IMR-90 (cell line): ENCODE measurements around the gene GKN2. TPM values are rescaled to one million over a fixed set of nuclear protein-coding genes. Genes with fewer than 3 reads are reported as not detected.

Source experiments
- ATAC-seq: fragments of 200-7000 bp; cut with Tn5 transposase; 2 replicates; pipeline ENCODE4 v1.9.1; 2020; ENCODE audit warnings: low read depth, mild to moderate bottlenecking, moderate library complexity
- BruUV-seq: library from RNA; stranded (reverse); fragments of 400-500 nt; replicated peaks from 2 replicates; lab custom pipeline; 2021; lab: Mats Ljungman, UMichigan
- CTCF ChIA-PET: fragments of 300-600 bp; formaldehyde crosslinking; extraction: SDS; loops from one replicate; lab custom pipeline; 2021; ENCODE audit warnings: antibody characterized with exemption; lab: Yijun Ruan, JAX
- POLR2A ChIA-PET: fragments of 300-600 bp; sonication (Branson Sonifier 250); formaldehyde crosslinking; loops from one replicate; lab custom pipeline; 2022; ENCODE audit warnings: antibody characterized with exemption; ENCODE audit not compliant: unreplicated experiment; lab: Charles Lee
- DNase-seq: peaks from one replicate; pipeline ENCODE4 v3.0.0; 2013
- H2AFZ ChIP-seq: replicated peaks from 2 replicates; pipeline ENCODE3; 2013; ENCODE audit warnings: low read length, mild to moderate bottlenecking; ENCODE audit not compliant: poor library complexity
- H2AK5ac ChIP-seq: 2 replicates; pipeline ENCODE4 v1.6.1; 2013; ENCODE audit warnings: low read depth, low read length, inconsistent platforms
- H2AK9ac ChIP-seq: replicated peaks from 2 replicates; pipeline ENCODE3; 2013; ENCODE audit warnings: mild to moderate bottlenecking, low read depth, low read length, moderate library complexity; ENCODE audit not compliant: poor library complexity
- H2BK120ac ChIP-seq: 2 replicates; pipeline ENCODE4 v1.6.1; 2013; ENCODE audit warnings: low read depth, low read length, inconsistent platforms
- H2BK15ac ChIP-seq: 3 replicates; pipeline ENCODE4 v1.6.1; 2013; ENCODE audit warnings: low read depth, low read length, inconsistent platforms
- H2BK20ac ChIP-seq: 2 replicates; pipeline ENCODE4 v1.6.1; 2013; ENCODE audit warnings: low read depth, mild to moderate bottlenecking, inconsistent platforms, low read length, moderate library complexity
- H2BK5ac ChIP-seq: 2 replicates; pipeline ENCODE4 v1.6.1; 2013; ENCODE audit warnings: mild to moderate bottlenecking, low read depth, low read length, inconsistent platforms; ENCODE audit not compliant: poor library complexity, severe bottlenecking
- H3K14ac ChIP-seq: replicated peaks from 2 replicates; pipeline ENCODE4 v1.6.1; 2013; ENCODE audit warnings: low read depth, low read length, inconsistent platforms
- H3K18ac ChIP-seq: 2 replicates; pipeline ENCODE4 v1.6.1; 2013; ENCODE audit warnings: low read depth, low read length, control low read depth
- H3K23ac ChIP-seq: 2 replicates; pipeline ENCODE4 v1.6.1; 2013; ENCODE audit warnings: low read depth, low read length, inconsistent platforms
- H3K27ac ChIP-seq: 2 replicates; pipeline ENCODE4 v1.5.1; 2013; ENCODE audit warnings: mild to moderate bottlenecking, control low read depth, low read length; ENCODE audit not compliant: insufficient read depth
- H3K27me3 ChIP-seq: 2 replicates; pipeline ENCODE4 v1.6.1; 2013; ENCODE audit warnings: low read length; ENCODE audit not compliant: control insufficient read depth, insufficient read depth
- H3K36me3 ChIP-seq: 2 replicates; pipeline ENCODE4 v1.6.1; 2013; ENCODE audit warnings: low read length, mixed read lengths; ENCODE audit not compliant: control insufficient read depth, insufficient read depth
- H3K4ac ChIP-seq: 2 replicates; pipeline ENCODE4 v1.6.1; 2013; ENCODE audit warnings: low read depth, low read length, inconsistent platforms
- H3K4me1 ChIP-seq: 2 replicates; pipeline ENCODE4 v1.6.1; 2013; ENCODE audit warnings: low read length, mixed read lengths; ENCODE audit not compliant: control insufficient read depth, insufficient read depth
- H3K4me2 ChIP-seq: 2 replicates; pipeline ENCODE4 v1.6.1; 2013; ENCODE audit warnings: low read depth, mild to moderate bottlenecking, control low read depth, low read length, moderate library complexity
- H3K4me3 ChIP-seq: 2 replicates; pipeline ENCODE4 v1.5.1; 2013; ENCODE audit warnings: low read depth, mild to moderate bottlenecking, control low read depth, low read length, moderate library complexity; ENCODE audit not compliant: insufficient read depth
- H3K56ac ChIP-seq: 2 replicates; pipeline ENCODE4 v1.6.1; 2013; ENCODE audit warnings: low read length, inconsistent platforms; ENCODE audit not compliant: insufficient read depth; ENCODE audit errors: extremely low read depth
- H3K79me1 ChIP-seq, 2 experiments: 2 replicates each; pipeline ENCODE4 v1.6.1; 2013; ENCODE audit warnings: low read length in 2 of 2, inconsistent platforms in 1 of 2, low read depth in 1 of 2
- H3K9ac ChIP-seq: 2 replicates; pipeline ENCODE4 v1.6.1; 2013; ENCODE audit warnings: low read depth, low read length, control low read depth
- H3K9me1 ChIP-seq: 2 replicates; pipeline ENCODE4 v1.6.1; 2013; ENCODE audit warnings: low read length, inconsistent platforms; ENCODE audit not compliant: insufficient read depth
- H3K9me3 ChIP-seq: 2 replicates; pipeline ENCODE4 v1.6.1; 2013; ENCODE audit warnings: low read length; ENCODE audit not compliant: control insufficient read depth, insufficient read depth
- H4K20me1 ChIP-seq: 2 replicates; pipeline ENCODE4 v1.6.1; 2013; ENCODE audit warnings: low read length, inconsistent platforms; ENCODE audit not compliant: insufficient read depth
- H4K5ac ChIP-seq: 2 replicates; pipeline ENCODE4 v1.6.1; 2013; ENCODE audit warnings: mild to moderate bottlenecking, low read depth, low read length, control low read depth
- H4K8ac ChIP-seq, 2 experiments: 2 replicates each; pipeline ENCODE4 v1.6.1; 2013; ENCODE audit warnings: low read depth in 2 of 2, low read length in 2 of 2, control low read depth in 1 of 2, inconsistent platforms in 1 of 2
- H4K91ac ChIP-seq: 2 replicates; pipeline ENCODE4 v1.6.1; 2013; ENCODE audit warnings: low read depth, low read length, inconsistent platforms; ENCODE audit not compliant: insufficient read depth
- BHLHE40 ChIP-seq: fragments of 150-350 bp; IDR thresholded peaks from 2 replicates; pipeline ENCODE4 v1.6.1; 2016; ENCODE audit warnings: mild to moderate bottlenecking, low read depth, low read length
- CEBPB ChIP-seq: IDR thresholded peaks from 2 replicates; pipeline ENCODE4 v1.6.1; 2012; ENCODE audit warnings: low read depth, low read length, improper control_type of control experiment
- CHD1 ChIP-seq: IDR thresholded peaks from 2 replicates; pipeline ENCODE4 v1.6.1; 2012; ENCODE audit warnings: low read depth, low read length, improper control_type of control experiment
- MAZ ChIP-seq: IDR thresholded peaks from 2 replicates; pipeline ENCODE4 v1.6.1; 2012; ENCODE audit warnings: low read depth, mild to moderate bottlenecking, low read length, improper control_type of control experiment, moderate library complexity, borderline replicate concordance
- MXI1 ChIP-seq: IDR thresholded peaks from 2 replicates; pipeline ENCODE4 v1.6.1; 2012; ENCODE audit warnings: low read depth, mild to moderate bottlenecking, low read length, moderate library complexity, borderline replicate concordance
- NFE2L2 ChIP-seq: fragments of 150-350 bp; IDR thresholded peaks from 2 replicates; pipeline ENCODE4 v1.6.1; 2016; ENCODE audit warnings: low read depth, mild to moderate bottlenecking, low read length
- SMC3 ChIP-seq: fragments of 150-350 bp; IDR thresholded peaks from 2 replicates; pipeline ENCODE4 v1.6.1; 2016; ENCODE audit warnings: low read depth, mild to moderate bottlenecking, antibody characterized with exemption, low read length, moderate library complexity
- WGBS, 2 experiments: methylation state at CpG; one replicate each; pipeline versions ENCODE4 v1.1.5 to v1.1.7; 2013; ENCODE audit warnings: missing lambda C conversion rate in 2 of 2; ENCODE audit not compliant: insufficient read length in 1 of 2; ENCODE audit errors: extremely low coverage in 2 of 2; 5-methylcytosine and 5-hydroxymethylcytosine counted together
- dilution Hi-C: fragments of 300-500 bp; cut with HindIII; formaldehyde crosslinking; loops from one replicate; pipeline ENCODE4 v1.14.3; 2018; ENCODE audit warnings: low sequenced_read_pairs; ENCODE audit not compliant: unreplicated experiment
- in situ Hi-C: fragments of 300-500 bp; cut with MboI; formaldehyde crosslinking; loops from 3 replicates; pipeline ENCODE4 v1.14.3; 2019; ENCODE audit warnings: low sequenced_read_pairs, inconsistent platforms, mixed read lengths
- intact Hi-C: fragments of 100-400 bp; cut with micrococcal nuclease; formaldehyde crosslinking; loops from 2 replicates; pipeline ENCODE4 v1.10.0; 2022
- polyA plus RNA-seq, 3 experiments: library from polyadenylated mRNA; depleted of rRNA; stranded (reverse); fragments of >200 nt; gene quantifications; 2 replicates each; pipeline ENCODE4 v1.2.3, GENCODE V29; 2012; ENCODE audit warnings: low replicate concordance in 1 of 3
- total RNA-seq: library from RNA; depleted of rRNA; stranded (reverse); fragments of >200 nt; gene quantifications from 2 replicates; pipeline ENCODE4 v1.2.3, GENCODE V29; 2012

GKN2 gene
- total and polyA plus RNA-seq, 2 of the 4 experiments (the other 2 are of a cell fraction), result not detected

GRCh38 chr2:68978098-68978497 is 25.4 kb upstream of the GKN2 start:
- DNase-seq, result no peak
- Histone ChIP-seq H3K4me3 (no peak overlapping the region), H3K9me1 (peaks cover 8% of the 10 kb centered on the region; the same call in 1 of the 2 replicates), H2BK5ac (no peak overlapping the region), H3K4me2 (no peak overlapping the region), H3K9me3 (no peaks in the 10 kb centered on the region), H4K91ac (no peak overlapping the region), H3K27ac (no peak overlapping the region), H3K4me1 (peaks cover 5% of the 10 kb centered on the region), H4K5ac (no peak overlapping the region), H3K56ac (no peak overlapping the region), H3K9ac (no peak overlapping the region), H4K20me1 (no peaks in the 10 kb centered on the region), H3K14ac (no peak overlapping the region), H2AK5ac (no peak overlapping the region), H3K36me3 (no peaks in the 10 kb centered on the region), H2BK15ac (no peak overlapping the region), H2AFZ (no peak overlapping the region), H4K8ac (no peak overlapping the region), H3K27me3 (no peaks in the 10 kb centered on the region), H3K23ac (no peak overlapping the region), H3K79me1 (no peaks in the 10 kb centered on the region), H2AK9ac (no peak overlapping the region), H2BK120ac (no peak overlapping the region), H2BK20ac (no peak overlapping the region), H3K18ac (no peak overlapping the region), H3K4ac (no peak overlapping the region)
- in situ Hi-C loops (no loop called here), dilution Hi-C loops (no loop called here), intact Hi-C loops (no loop called here)
- POLR2A ChIA-PET, result no interaction called here
- TF ChIP-seq SMC3 (no peak), CHD1 (no peak), MAZ (no peak), CEBPB (no peak), NFE2L2 (no peak), MXI1 (no peak), BHLHE40 (no peak)
- 80% methylated on average over 1 of the region's 3 CpGs; no CpG with 5 or more reads in 1 of the 2 experiments for WGBS, 2 experiments
- BruUV-seq, result no TSS peak
- CTCF ChIA-PET, result interaction anchor here (0.7 to 1.0 kb wide), 2 partner anchors 11 to 145 kb away, joined by 3 read pairs; no protein-coding TSS in a partner anchor
- ATAC-seq, result no peak
